Liver (tissue), 3 donors: ENCODE results near the gene FAM204A.

Experiments
- ATF3 ChIP-seq: IDR thresholded peaks from 2 replicates; pipeline ENCODE4 v1.6.1; 2016; ENCODE audit warnings: antibody characterized with exemption
- CTCF ChIP-seq: fragments of 150-350 bp; IDR thresholded peaks from 2 replicates; pipeline ENCODE4 v1.5.1; 2017; ENCODE audit warnings: improper control_type of control experiment, low read depth, low read length; ENCODE audit not compliant: missing input control
- GABPA ChIP-seq, 2 donors: IDR thresholded peaks in 1 of 2; conservative IDR thresholded peaks in 1 of 2; 2 replicates each; pipeline ENCODE4 v1.6.1; 2016; ENCODE audit warnings: antibody characterized with exemption in 2 of 2, mild to moderate bottlenecking in 1 of 2, moderate library complexity in 1 of 2
- HNF4G ChIP-seq: IDR thresholded peaks from 2 replicates; pipeline ENCODE4 v1.6.1; 2016; ENCODE audit warnings: antibody characterized with exemption
- JUND ChIP-seq, 2 donors: IDR thresholded peaks; 2 replicates each; pipeline ENCODE4 v1.6.1; 2016; ENCODE audit warnings: antibody characterized with exemption in 2 of 2
- MAX ChIP-seq: IDR thresholded peaks from 2 replicates; pipeline ENCODE4 v1.6.1; 2016; ENCODE audit warnings: antibody characterized with exemption
- NR2F2 ChIP-seq: IDR thresholded peaks from 2 replicates; pipeline ENCODE4 v1.6.1; 2016; ENCODE audit warnings: antibody characterized with exemption
- RAD21 ChIP-seq, 2 donors: IDR thresholded peaks; 2 replicates each; pipeline ENCODE4 v1.6.1; 2016; ENCODE audit warnings: antibody characterized with exemption in 2 of 2, mild to moderate bottlenecking in 2 of 2
- REST ChIP-seq: IDR thresholded peaks from 2 replicates; pipeline ENCODE4 v1.6.1; 2016; ENCODE audit warnings: antibody characterized with exemption, mild to moderate bottlenecking
- SP1 ChIP-seq: IDR thresholded peaks from 2 replicates; pipeline ENCODE4 v1.6.1; 2018; ENCODE audit warnings: antibody characterized with exemption, mild to moderate bottlenecking
- TAF1 ChIP-seq: conservative IDR thresholded peaks from 2 replicates; pipeline ENCODE4 v1.6.1; 2016; ENCODE audit warnings: antibody characterized with exemption, mild to moderate bottlenecking
- YY1 ChIP-seq: IDR thresholded peaks from 2 replicates; pipeline ENCODE4 v1.6.1; 2016; ENCODE audit warnings: antibody characterized with exemption, mild to moderate bottlenecking
- ZBTB33 ChIP-seq: IDR thresholded peaks from 2 replicates; pipeline ENCODE4 v1.6.1; 2016; ENCODE audit warnings: antibody characterized with exemption
- donor health status: healthy.
- donor health status: healthy.

GRCh38 chr10:118362103-118362502 lies 20.0 kb upstream of the FAM204A start:
- TF ChIP-seq NR2F2 (no peak), GABPA (IDR thresholded peaks at IDR 0.05 in 1 of 2, conservative IDR thresholded peaks at IDR 0.05 in 1 of 2) (no peak), CTCF (no peak), TAF1 (no peak), RAD21 (IDR thresholded peaks at IDR 0.05) (no peak), REST (no peak), YY1 (no peak), SP1 (no peak), MAX (no peak), ZBTB33 (no peak), ATF3 (no peak), JUND (IDR thresholded peaks at IDR 0.05) (no peak), HNF4G (no peak)
